Tibial nerve (tissue), 4 donors: ENCODE results near the gene SPSB3.

Experiments
- EP300 ChIP-seq, 2 donors: sonication (generic); formaldehyde crosslinking; IDR thresholded peaks; one replicate each; pipeline ENCODE4 v1.6.1; 2017; ENCODE audit warnings: antibody characterized with exemption in 2 of 2, mild to moderate bottlenecking in 1 of 2
- POLR2A ChIP-seq, 2 donors: fragments of 450-650 bp; IDR thresholded peaks; one replicate each; pipeline ENCODE4 v1.6.1; 2017; ENCODE audit warnings: antibody characterized with exemption in 2 of 2, mild to moderate bottlenecking in 2 of 2, moderate library complexity in 2 of 2
- TF ChIP-seq, protein P1 (sequence below), 5 experiments: fragments of 200-600 bp in 3 of 5; fragments of 450-650 bp in 2 of 5; sonication (generic) in 3 of 5; IDR thresholded peaks; one replicate each; pipeline ENCODE4 v1.5.1; 2016 to 2019; ENCODE audit warnings: antibody characterized with exemption in 5 of 5, mild to moderate bottlenecking in 3 of 5, moderate library complexity in 2 of 5

DNA sequence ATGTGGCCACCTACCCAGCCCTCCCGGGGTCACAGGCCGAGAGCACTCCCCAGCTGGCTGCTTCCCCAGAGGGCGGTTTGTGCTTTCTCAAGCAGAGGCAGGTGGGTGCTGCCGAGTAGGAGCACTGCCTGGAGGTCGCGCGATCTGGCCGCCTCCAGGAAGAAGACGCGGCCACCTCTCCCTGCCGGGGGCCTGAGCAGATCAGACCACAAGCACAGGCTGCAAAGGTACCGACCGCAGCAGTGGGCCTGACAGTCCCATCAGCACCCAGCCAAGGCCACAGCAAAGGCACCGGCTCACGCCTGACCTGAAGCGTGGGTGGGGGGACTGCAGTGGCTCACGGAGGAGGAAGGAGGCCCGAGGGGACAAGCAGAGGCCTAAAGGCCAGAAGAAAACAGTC is 26.3 kb upstream of the SPSB3 start:
- TF ChIP-seq, protein P1, sequence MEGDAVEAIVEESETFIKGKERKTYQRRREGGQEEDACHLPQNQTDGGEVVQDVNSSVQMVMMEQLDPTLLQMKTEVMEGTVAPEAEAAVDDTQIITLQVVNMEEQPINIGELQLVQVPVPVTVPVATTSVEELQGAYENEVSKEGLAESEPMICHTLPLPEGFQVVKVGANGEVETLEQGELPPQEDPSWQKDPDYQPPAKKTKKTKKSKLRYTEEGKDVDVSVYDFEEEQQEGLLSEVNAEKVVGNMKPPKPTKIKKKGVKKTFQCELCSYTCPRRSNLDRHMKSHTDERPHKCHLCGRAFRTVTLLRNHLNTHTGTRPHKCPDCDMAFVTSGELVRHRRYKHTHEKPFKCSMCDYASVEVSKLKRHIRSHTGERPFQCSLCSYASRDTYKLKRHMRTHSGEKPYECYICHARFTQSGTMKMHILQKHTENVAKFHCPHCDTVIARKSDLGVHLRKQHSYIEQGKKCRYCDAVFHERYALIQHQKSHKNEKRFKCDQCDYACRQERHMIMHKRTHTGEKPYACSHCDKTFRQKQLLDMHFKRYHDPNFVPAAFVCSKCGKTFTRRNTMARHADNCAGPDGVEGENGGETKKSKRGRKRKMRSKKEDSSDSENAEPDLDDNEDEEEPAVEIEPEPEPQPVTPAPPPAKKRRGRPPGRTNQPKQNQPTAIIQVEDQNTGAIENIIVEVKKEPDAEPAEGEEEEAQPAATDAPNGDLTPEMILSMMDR (IDR thresholded peaks at IDR 0.05): no peak
- TF ChIP-seq POLR2A (IDR thresholded peaks at IDR 0.05) (no peak), EP300 (IDR thresholded peaks at IDR 0.05) (no peak)
